ENCODE data around the gene EPHA4.

Gene EPHA4

DNA sequence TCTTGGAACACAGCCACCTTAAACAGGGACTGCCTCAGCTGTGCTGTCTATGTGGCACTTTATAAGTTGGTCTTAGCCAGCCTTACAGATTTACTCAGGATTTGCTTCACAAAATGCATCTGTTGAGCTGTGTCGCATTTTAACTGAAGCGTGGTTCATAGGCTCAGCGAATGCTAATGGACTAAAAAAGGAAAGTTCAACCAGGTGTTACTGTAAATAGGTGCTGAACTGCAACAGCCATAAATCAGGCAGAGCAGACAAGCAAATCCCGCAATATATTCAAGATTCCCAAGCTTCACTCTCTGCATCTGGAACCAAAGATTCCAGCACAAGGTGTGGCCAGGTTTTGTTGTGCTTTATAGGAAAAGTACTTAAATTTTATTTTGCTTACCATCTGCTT, 130.0 kb downstream of the EPHA4 start:
- no peak for DNase-seq (ENCODE audit: low spot score)

DNA sequence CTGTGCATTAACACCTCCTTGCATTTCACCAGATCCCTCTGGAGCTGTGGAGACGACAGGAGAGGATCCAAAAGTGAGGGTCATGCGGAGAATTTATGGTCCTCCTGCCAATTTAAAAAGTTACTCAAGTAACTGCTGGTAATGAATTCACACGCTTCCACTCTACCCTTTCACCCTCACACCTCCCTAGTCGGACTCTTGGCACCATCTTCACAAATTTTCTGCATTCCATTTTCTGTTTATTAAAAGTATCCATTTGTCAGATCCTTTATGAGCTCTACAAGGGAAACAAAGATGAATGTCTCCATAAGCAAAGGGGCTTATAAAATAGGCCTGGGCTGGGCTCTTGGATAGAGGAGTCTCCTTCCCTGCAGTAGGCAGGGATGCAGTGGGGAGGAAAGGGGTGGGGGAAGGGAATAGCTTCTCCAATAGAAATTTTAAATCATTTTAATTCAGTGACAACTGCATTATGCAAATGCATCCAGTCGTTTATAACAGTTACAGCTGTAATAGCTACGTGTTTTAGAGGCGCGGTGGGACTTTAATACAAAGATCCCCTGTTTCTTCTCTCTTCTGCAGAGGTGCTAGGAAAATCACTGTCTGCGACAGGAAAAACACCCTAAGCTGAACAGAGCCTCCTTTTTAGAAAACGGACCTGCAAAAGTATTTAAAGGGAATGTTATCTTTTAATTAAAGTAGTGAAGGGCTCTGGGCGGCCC, 132.2 kb downstream of the EPHA4 start:
- DNase-seq (ENCODE audit: low spot score) = no peak

DNA sequence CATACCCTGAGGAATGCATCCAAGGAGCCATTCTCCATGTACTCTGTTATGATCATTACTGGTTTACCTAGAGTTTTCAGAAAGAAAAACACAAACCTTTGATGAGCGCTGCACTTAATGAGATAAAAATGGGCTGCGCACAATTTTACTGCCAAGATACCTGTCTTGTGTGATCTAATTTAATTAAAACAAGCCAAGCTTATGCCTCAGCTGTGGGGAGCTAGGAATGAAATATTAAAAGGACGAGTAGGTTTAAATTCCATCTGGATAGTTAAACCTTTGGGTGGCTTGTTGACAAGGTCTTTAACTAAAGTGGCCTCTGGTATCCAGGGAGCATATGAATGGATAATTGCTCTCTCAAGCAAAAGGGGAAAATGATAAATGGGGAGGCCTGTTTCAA, 135.0 kb downstream of the EPHA4 start:
- DNase-seq (ENCODE audit: low spot score) = no peak

DNA sequence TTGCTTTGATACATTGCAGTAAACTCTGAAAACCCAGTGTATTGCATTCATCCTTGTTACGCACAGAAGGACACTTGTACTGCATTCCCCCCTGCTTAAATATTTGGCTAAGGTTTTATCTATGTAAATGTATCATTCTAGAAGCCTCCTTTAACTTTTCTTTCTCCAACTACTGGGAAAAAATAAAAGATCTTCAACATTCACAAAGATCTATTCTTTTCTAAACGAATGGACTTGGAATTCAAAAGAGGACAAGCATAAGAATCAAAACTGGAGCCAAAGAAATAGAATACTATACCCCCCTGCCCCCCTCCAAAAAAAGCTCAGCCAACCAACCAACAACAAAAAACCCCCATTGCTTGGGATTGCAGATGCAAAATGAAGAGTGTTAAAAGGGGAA, 136.9 kb downstream of the EPHA4 start:
- DNase-seq (ENCODE audit: low spot score) = no peak

DNA sequence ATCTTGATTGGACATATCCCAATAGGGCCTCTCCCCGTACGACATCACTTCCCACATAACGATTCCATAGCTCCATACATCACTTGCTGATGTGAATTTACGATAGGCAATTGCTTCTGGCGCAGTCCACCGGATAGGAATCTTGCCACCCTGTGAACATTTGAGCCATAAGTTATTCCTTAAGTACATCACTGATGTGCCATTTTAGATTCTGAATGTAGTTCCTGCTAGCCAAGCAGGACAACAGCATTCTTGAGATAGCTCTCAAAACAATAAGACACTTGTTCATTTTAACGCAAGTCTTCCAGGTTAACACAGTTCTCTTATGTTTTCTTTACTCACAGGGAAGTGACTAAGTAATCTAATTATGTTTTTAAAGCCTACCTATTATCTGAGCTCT, 138.0 kb downstream of the EPHA4 start:
- DNase-seq (ENCODE audit: low spot score) = no peak

DNA sequence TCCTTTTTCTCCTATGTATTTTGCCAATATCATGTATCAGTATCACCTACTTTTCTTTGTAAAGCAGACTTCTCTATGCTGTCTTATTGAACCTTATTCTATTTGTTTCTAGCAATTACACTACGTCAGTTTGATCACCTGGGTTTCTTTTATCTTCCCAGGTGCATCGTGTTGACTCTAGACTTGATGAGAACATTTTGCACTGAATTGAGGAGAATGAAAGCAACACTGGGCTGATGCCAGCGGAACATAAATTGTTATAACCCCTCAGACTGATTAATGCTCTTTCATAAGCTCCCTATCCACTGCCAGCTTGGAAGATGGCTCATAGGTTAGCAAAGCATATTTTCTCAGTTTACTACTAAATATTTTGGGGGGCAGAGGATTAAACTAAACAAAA, 140.6 kb downstream of the EPHA4 start:
- no peak for DNase-seq (ENCODE audit: low spot score)

DNA sequence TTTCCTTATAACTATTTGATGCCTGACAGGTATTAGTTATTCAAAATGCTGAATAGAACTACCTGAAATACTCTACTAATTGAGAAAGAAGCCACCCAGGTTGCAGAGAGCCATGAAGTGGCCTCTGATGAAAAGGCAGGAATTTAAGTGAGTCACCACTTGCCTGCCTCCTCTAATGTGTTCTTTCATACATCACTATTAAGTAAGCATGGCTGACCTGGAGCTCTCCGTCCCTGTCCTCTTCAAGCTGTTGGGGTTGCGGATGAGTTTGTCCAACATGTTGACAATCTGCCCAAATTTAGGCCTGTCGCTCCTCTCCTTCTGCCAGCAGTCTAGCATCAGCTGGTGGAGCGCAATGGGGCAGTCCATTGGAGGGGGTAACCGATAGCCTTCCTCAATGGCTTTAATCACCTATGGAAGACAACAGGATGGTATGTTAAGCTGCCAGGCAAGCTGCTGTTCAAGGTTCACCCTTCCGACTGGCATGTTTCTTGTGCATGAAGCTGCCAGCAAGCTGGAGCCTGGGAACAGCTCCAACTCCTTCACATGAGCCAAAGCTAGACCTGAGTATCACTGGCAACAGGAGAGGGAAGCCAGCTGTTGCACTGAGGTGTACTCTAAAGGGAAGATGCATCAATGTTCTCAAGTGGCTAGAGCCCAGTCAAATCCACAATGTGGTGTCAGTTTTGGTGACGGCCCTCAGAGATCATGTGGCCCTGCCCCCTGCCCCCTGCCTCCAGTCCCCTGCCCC, 142.2 kb downstream of the EPHA4 start:
- DNase-seq (ENCODE audit: low spot score) = no peak

DNA sequence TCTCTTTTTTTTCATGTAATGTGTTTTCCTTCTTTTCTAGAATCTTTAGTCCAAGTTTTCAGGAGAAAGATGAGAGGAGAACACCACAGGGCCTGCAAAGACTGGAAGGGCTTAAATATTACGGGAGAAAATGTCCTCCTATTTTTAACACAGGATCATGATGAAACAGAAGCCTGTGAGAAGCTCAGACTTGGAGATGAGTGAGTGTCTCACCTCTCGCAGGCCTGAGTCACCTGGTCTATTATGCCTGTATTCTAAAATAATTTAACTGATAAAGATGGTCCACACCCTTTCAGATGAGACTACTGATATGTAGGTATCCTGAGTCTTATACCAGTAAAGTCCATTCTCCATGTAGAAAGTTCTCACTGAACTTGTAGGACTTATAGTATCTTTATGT, 143.2 kb downstream of the EPHA4 start:
- DNase-seq (ENCODE audit: low spot score) = no peak

DNA sequence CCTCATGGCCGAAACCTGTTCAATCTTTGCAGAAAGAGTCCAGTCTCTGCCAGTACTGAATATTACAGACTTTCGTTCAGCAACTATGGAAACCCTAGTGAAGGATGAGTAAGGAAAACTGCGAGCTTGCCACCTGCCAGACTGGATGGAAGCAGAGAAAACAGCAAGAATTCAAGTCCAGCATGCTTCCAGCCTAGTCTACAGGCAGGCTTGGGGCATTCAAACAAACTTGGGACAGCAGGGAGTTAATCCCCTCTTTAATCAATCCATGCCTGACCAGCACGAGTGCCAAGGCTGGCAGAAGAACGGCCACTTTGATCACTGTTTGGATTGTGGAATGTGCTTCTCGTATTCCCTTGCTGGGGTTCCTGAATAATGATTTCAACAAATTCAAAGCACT, 145.2 kb downstream of the EPHA4 start:
- DNase-seq (ENCODE audit: low spot score) = no peak

DNA sequence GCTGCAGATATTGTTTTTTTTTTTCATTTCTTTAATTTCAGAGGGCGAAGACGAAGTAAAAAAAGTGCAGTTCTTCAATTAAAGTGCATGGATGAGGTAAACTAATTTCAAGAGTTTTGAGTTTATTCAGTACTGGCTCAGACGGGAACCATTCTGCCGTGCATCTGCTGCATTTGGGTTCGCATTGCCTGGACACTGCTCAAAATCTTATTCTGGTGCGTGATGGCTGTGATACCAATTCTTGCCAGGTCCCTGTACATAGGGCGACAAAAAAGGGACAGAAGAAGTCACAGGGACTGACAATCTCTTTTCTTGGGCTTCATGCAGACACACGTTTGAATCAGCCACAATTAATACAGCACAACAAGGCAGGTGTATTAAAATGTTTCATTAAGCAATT, 146.2 kb downstream of the EPHA4 start:
- no peak for DNase-seq (ENCODE audit: low spot score)

DNA sequence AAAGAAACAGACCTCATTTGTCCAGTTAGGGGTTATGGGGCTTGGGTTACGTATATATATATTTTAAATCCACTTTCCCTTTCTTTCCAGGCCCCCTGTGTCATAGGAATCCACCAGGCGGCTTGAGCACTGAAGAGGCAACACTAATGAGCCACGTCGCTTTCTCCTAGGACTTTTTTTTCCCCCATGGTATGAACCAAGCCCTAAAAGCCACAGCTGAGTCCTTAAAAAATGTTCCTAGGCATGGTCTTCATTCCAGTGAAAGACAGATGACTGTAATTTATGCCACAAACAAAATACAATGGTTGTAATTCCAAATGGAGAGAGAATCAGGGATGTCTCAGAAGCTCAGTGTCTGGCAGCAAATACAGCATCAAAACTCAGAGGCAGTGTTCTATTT, 146.8 kb downstream of the EPHA4 start:
- no peak for DNase-seq (ENCODE audit: low spot score)

DNA sequence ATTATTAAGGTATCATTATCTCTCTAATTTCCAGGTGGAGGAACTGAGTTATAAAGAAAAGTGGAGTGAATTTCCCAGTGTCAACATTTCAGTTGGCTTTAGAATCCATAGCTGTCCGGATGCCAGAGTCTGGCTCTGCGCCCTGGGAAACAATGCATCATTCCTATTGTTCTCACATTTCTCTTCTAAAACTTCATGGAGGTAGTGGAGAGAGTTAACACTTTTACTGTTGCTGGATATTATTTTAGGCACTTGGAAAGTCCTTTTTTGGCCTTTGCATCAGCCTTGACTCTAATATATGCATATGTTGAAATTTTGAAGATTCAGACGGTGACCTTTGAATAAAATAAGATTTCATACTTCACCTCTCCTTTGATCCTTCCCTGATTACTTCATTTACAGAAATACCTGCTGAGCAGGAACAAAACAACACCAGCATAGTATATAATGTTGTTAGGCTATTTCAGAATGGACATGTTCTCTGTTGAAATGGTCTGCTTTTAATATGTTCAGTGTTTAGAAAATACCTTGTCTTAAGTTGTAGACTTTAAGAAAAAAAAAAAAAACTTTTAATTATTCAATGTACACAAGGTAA, 148.8 kb downstream of the EPHA4 start:
- DNase-seq (ENCODE audit: low spot score) = no peak

DNA sequence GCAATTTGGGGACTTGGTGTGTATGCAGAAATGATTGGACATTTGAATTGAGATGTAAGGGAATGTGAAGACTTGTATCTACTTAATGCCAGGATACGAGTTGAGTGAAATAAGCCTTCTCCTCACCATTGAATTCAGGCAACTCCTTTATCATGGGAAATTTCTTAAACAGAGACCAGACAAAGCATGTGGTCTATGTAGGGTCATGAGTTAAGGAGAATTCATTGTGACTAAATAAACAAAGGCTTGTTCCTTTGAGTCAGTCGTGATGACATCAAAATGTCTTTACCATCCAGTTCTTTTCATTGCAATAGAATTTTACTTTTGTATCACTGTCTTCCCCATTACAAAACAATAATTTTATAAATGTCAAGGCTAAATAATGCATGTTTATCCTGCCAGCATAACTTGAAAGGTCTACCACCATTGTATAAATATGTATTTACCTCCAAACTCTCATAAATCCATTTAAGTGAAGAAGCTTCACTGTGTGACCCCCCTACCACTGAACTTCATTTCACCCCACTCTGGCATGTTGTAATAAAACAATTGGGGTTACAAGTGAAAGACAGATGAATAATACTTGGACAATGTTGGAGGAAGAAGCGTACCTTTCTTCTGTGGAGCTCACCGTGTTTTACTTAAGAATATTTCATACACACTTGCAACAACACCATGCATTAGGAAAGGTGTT, 149.4 kb downstream of the EPHA4 start:
- DNase-seq (ENCODE audit: low spot score) = no peak

DNA sequence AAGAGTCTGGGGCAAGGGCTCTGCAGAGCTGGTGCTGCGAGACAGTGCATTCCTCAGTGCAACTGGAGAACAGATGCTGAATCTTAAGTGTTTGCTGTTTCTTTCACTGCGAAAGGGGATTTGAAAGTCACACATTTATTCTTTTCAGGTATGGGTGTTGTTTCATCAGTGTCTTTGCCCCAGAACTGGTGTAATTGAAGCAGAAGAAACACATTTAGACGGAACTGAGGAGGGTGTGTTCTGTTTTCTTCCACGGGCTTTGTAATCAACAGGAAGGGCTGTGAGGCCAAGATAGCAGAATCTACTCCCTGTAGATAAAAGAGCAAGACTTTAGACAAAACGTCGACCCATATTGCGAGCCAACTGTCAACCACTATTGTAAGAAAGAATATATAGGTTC, 151.9 kb downstream of the EPHA4 start:
- DNase-seq (ENCODE audit: low spot score) = no peak

DNA sequence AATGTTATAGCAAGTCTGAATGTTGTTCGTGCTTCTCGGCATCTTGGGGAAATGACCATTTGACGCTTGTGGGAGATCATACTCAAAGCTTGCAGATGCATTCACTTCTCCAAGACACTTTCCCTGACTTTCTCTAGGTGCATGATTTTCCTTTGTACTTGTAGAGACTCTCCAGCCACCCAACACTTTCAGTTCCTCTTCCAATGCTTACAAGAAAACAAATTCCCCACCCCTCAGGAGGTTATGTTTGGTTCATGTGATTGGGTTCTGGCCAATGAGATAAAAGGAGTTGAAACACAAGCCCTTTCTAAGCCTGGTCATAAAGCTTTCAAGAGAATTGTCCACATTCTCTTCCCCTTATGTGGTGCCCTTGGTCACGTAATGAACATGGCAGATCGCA, 156.3 kb downstream of the EPHA4 start:
- peak; percentile 57 for DNase-seq (ENCODE audit: low spot score)

DNA sequence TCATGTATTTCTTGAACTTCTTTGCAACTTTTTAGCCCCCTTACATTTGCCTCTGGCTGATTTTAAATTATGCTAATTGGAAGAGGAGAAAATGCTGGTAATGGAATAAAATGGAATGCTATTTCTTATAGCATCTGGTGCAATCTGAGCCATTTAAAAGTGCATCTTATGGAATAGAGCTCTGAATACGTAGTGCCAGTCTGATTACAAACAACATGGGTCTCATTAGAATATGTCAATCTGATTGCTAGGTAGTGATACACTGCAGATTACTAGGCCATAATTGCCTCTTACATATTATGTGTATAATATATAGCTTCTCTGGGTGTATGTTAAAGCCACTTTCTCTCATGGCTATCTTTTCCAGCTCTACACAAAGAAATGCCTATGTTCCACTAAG, 159.1 kb downstream of the EPHA4 start:
- no peak for DNase-seq (ENCODE audit: low spot score)

DNA sequence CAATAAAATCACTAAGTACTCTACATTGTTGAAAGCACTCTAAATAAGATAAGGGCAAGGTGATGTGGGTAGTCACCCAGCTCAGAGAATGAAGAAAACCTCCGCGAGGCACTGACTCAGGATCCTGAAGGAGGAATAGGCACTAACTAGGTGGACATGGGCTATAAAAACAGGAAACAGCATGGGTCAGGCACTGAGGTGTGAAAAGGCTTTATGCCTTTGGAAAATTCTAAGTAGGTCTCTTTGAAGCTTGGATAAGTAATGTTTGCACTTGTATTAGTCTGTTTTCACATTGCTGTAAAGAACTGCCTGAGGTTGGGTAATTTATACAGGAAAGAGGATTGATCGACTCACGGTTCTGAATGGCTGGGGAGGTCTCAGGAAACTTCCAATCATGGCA, 161.6 kb downstream of the EPHA4 start:
- DNase-seq (ENCODE audit: low spot score) = no peak

DNA sequence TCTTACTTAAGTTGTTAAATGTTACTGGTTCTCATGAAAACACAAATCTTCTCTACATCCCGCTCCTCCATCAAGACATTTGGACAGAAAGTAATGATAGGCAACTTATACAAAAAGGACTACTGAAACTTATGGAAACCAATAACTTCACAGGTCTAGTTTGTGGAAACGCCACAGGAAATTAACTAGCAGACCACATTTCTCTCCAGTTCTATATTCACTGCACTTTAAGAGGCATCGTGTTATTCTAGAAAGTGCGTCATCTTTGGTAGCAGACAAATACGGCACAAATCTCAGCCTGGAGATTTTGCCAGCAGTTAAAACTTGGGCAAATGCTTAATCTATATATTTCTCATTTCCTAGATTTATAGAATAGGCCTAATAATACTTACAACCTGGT, 164.3 kb downstream of the EPHA4 start:
- DNase-seq (ENCODE audit: low spot score) = no peak

DNA sequence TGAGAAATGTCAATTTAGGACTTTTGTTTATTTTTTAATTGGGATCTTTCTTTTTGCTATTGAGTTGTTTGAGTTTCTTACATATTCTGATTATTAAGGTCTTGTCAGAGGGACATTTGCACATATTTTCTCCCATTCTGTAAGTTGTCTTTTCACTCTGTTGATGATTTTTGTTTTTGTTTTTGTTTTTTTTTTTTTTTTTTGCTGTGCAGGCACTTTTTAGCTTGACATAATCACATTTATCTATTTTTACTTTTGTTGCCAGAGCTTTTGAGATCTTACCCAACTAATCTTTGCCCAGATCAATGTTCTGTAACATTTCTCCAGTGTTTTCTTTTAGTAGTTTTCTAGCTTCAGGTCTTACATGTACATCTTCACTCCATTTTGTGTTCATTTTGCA, 166.6 kb downstream of the EPHA4 start:
- DNase-seq (ENCODE audit: low spot score) = no peak

DNA sequence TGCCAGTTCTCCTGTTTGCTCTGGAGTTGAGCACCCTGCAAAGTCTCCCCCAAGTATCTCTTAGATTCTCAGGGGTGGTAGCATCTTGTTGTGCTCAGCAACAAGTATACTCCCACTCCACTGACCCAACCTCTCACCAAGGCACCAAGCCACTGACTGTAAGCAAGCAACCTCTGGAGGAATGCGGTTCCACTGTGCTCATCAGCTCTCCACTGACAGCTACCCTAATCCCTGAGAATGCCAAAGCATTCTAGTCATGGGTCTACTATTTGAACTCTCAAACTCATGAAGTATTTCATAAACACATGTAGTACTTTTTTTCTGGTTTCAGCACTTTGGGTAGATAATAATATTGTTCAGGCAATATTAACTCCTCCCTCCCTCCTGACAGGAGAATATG, 170.0 kb downstream of the EPHA4 start:
- DNase-seq (ENCODE audit: low spot score) = no peak

DNA sequence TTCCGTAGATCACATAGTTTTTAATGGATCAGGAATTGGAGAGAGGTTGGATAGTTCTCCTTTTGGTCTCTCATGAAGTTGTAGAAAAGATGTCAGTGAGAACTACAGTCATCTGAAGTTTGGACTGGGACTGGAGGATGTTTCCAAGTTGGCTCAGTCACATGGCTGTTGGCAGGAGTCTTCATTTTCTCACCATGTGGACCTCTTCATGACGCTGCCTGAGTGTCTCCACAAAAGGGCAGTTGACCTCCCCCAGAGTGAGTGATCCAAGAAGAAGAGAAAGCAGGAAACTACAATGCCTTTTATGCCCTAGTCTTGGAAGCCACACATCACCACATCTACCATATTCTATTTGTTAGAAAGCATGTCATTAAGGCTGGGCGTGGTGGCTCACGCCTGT, 171.7 kb downstream of the EPHA4 start:
- DNase-seq (ENCODE audit: low spot score) = no peak

DNA sequence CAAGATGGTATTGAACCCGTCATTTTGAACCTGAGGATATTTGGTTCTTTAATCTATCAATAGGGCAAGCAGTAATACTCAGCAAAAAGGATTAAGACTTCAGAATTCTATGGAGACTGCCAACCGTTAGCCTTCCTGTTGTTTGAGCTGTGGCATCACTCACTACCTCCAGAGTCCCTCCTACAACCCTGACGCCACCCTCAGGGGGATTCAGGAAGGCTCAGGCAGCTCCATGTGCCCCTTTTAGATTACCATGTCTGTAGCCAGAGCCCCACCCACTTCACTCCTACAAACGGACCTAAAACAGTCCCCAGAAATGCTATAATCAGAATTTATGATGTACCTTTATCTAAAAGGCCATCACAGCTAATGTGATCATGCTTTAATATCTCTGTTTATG, 172.9 kb downstream of the EPHA4 start:
- DNase-seq (ENCODE audit: low spot score) = no peak

DNA sequence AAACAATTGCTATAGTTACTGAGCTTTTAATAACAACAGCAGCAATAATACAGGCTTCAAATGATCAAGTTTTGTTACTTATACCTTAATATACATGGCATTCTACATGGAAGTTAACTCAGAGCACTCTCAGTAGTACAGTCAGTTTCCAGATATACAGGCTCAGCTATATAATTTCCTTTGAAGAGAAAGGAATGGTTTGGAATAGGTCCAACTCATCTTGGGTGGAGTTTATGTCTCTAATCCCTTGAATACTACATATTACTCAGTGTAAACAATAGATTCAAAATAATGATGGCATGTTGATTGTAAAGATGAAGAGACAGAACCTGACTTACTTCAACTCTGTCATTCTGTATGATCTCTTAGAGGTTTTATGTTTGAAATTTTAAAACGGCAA, 174.9 kb downstream of the EPHA4 start:
- no peak for DNase-seq (ENCODE audit: low spot score)

Data from NAMALWA (cell line).